ENCODE data around the gene KCNMB2. TPM values are rescaled to one million over a fixed set of nuclear protein-coding genes. Genes with fewer than 3 reads are reported as not detected.

Gene KCNMB2
- total RNA-seq, 1 experiment from 2014 or later: not detected

DNA sequence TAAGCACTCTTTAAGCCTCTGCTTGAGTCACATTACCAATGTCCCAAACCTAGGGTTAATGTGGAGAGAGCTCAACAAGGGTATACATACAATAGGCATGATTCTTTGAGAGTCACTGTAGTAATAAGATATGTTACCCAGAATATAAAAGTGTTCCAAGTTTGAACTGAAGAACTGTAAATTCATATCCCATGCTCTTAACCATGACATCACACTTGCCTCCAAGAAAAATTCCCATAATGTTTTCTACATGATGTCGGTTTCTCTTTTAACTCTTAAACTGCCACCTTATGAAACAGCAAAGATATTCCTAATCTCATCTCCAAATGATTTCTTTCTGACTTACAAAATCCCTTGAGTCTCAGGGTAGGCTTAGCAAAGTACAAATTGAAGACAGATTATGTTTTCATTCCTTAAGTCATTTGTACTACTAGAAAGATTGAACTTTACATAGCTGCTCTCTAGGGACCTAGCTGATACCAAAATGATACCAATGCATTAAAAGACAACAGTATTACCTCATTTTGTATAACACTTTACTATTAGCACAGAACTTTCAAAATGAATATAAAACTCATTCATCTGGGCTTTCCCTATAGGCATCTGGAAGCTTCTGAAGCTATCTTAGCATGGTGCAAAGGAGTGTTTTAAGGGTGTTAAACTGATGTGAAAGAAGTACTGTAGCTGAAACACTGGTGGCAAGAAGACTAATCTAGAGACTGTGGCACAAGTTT, 127.1 kb downstream of the KCNMB2 start:
- intact Hi-C loops (cut with micrococcal nuclease; ENCODE audit: unreplicated experiment): no loop called here
- Histone ChIP-seq H3K36me3 (ENCODE audit: insufficient read depth, low read length, poor library complexity, severe bottlenecking) (no peaks in the 10 kb centered on the region), H3K4me1 (ENCODE audit: insufficient read depth, low read length, poor library complexity, severe bottlenecking) (no peaks in the 10 kb centered on the region), H3K27ac (ENCODE audit: low read depth, low read length, poor library complexity, severe bottlenecking) (no peak overlapping the region), H3K27me3 (replicated peaks; ENCODE audit: insufficient read depth, low read depth, low read length, poor library complexity) (no peaks in the 10 kb centered on the region), H3K9me3 (ENCODE audit: low read depth, low read length, poor library complexity, severe bottlenecking) (no peaks in the 10 kb centered on the region), H3K4me3 (ENCODE audit: low read depth, low read length, poor library complexity, severe bottlenecking) (no peak overlapping the region)
- TF ChIP-seq, protein P1, sequence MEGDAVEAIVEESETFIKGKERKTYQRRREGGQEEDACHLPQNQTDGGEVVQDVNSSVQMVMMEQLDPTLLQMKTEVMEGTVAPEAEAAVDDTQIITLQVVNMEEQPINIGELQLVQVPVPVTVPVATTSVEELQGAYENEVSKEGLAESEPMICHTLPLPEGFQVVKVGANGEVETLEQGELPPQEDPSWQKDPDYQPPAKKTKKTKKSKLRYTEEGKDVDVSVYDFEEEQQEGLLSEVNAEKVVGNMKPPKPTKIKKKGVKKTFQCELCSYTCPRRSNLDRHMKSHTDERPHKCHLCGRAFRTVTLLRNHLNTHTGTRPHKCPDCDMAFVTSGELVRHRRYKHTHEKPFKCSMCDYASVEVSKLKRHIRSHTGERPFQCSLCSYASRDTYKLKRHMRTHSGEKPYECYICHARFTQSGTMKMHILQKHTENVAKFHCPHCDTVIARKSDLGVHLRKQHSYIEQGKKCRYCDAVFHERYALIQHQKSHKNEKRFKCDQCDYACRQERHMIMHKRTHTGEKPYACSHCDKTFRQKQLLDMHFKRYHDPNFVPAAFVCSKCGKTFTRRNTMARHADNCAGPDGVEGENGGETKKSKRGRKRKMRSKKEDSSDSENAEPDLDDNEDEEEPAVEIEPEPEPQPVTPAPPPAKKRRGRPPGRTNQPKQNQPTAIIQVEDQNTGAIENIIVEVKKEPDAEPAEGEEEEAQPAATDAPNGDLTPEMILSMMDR (conservative IDR thresholded peaks at IDR 0.05; ENCODE audit: low read depth, low read length): no peak
- no peak for TF ChIP-seq EZH2 (IDR thresholded peaks at IDR 0.05; ENCODE audit: borderline replicate concordance, low read depth, low read length, poor library complexity, severe bottlenecking)
- ChIA-PET POLR2A (ENCODE audit: low non-redundant PET) (no interaction called here), CTCF (no interaction called here)
- DNase-seq (ENCODE audit: low spot score): no peak
- no TSS peak for BruUV-seq (replicated peaks)

DNA sequence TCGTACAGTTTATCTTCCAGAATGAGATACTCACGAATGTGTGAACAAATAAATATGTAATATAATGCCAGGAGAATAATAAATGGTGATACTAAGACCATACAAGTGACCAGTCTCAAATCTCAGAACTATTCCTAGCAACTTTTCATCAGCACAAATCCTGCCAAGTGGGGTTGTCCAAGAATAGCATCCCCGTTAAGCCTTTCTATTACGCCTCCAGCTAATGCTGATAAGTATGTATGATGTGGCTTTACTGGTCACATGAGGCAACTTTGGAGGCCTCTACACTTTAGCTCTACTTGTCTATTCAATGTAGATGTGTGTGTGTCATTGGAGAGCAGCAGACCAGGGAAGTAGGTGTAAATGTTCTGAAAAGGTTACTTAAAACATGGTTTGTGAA, 129.5 kb downstream of the KCNMB2 start:
- CTCF ChIA-PET: no interaction called here

DNA sequence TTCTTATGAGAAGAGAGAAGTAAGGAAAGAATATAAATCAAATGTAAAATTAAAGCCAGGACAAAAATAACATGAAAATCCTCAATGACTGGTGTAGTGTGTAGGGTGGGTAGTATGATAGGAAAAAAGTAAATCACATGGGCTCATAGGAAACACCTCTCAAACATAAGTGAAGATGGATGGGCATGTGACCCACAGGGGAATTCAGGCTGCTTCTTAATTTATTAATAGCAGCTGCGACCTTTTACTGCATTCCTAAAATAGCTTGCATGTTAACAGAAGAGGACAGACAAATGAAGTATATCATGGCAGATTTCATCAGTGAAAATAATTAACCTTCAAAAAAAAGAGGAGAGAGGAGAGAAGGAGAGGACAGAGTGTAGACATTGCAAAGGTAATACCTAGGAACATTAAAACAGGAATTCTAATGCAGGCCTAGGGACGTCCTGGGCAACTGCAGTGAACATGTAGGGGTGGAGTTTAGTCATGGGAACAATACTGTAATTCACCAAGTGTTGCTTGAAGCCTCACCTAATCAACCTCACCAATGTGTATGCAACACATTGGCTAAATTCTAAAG, 132.9 kb downstream of the KCNMB2 start:
- BruUV-seq (replicated peaks): no TSS peak
- H3K9me3 ChIP-seq (ENCODE audit: low read depth, low read length, poor library complexity, severe bottlenecking): no peaks in the 10 kb centered on the region
- H3K27ac ChIP-seq (ENCODE audit: low read depth, low read length, poor library complexity, severe bottlenecking): no peak overlapping the region
- H3K4me3 ChIP-seq (ENCODE audit: low read depth, low read length, poor library complexity, severe bottlenecking): no peak overlapping the region
- ChIA-PET POLR2A (ENCODE audit: low non-redundant PET) (no interaction called here), CTCF (no interaction called here)
- intact Hi-C loops (cut with micrococcal nuclease; ENCODE audit: unreplicated experiment): no loop called here
- TF ChIP-seq EZH2 (IDR thresholded peaks at IDR 0.05; ENCODE audit: borderline replicate concordance, low read depth, low read length, poor library complexity, severe bottlenecking): no peak
- TF ChIP-seq, protein P1 (conservative IDR thresholded peaks at IDR 0.05; ENCODE audit: low read depth, low read length): no peak
- H3K4me1 ChIP-seq (ENCODE audit: insufficient read depth, low read length, poor library complexity, severe bottlenecking): no peaks in the 10 kb centered on the region
- DNase-seq (ENCODE audit: low spot score): no peak
- H3K27me3 ChIP-seq (replicated peaks; ENCODE audit: insufficient read depth, low read depth, low read length, poor library complexity): no peaks in the 10 kb centered on the region
- H3K36me3 ChIP-seq (ENCODE audit: insufficient read depth, low read length, poor library complexity, severe bottlenecking): no peaks in the 10 kb centered on the region

More for the DNA sequence above, 129.5 kb downstream of the KCNMB2 start:
- intact Hi-C loops (cut with micrococcal nuclease; ENCODE audit: unreplicated experiment): no loop called here
- Histone ChIP-seq H3K36me3 (ENCODE audit: insufficient read depth, low read length, poor library complexity, severe bottlenecking) (no peaks in the 10 kb centered on the region), H3K27me3 (replicated peaks; ENCODE audit: insufficient read depth, low read depth, low read length, poor library complexity) (no peaks in the 10 kb centered on the region), H3K4me3 (ENCODE audit: low read depth, low read length, poor library complexity, severe bottlenecking) (no peak overlapping the region), H3K4me1 (ENCODE audit: insufficient read depth, low read length, poor library complexity, severe bottlenecking) (no peaks in the 10 kb centered on the region), H3K9me3 (ENCODE audit: low read depth, low read length, poor library complexity, severe bottlenecking) (no peaks in the 10 kb centered on the region), H3K27ac (ENCODE audit: low read depth, low read length, poor library complexity, severe bottlenecking) (no peak overlapping the region)
- POLR2A ChIA-PET (ENCODE audit: low non-redundant PET): no interaction called here
- no peak for DNase-seq (ENCODE audit: low spot score)
- TF ChIP-seq, protein P1 (conservative IDR thresholded peaks at IDR 0.05; ENCODE audit: low read depth, low read length): no peak
- TF ChIP-seq EZH2 (IDR thresholded peaks at IDR 0.05; ENCODE audit: borderline replicate concordance, low read depth, low read length, poor library complexity, severe bottlenecking): no peak
- no TSS peak for BruUV-seq (replicated peaks)
